ENCODE measurements around the gene RNF220. TPM values are rescaled to one million over a fixed set of nuclear protein-coding genes. Genes with fewer than 3 reads are reported as not detected.
A peak's percentile ranks its signal among the peaks of the same experiment; 100 is the strongest.

Gene RNF220
- total and polyA plus RNA-seq, 9 of the 15 experiments (the other 6 are each of a cell fraction or from before 2014, with no cell fraction given): 5.1 to 117 (median 66.9) TPM

GRCh38 chr1:44609768-44610526 lies 204.9 kb downstream of the RNF220 start (continued):
- TF ChIP-seq PRDM10 (IDR thresholded peaks at IDR 0.05; ENCODE audit: partially characterized antibody) (peak; percentile 49), ZNF212 (CRISPR knock-in tag; IDR thresholded peaks at IDR 0.05) (no peak), YY1 (IDR thresholded peaks at IDR 0.05; ENCODE audit: borderline replicate concordance in 1 of 3, control insufficient read depth in 1 of 3, extremely low read depth in 1 of 3, insufficient read depth in 3 of 3, insufficient read length in 1 of 3, insufficient replicate concordance in 2 of 3, low read depth in 1 of 3, low read length in 2 of 3) (peak in 1 of 3 experiments; percentile 18), BHLHE40 (IDR thresholded peaks at IDR 0.05; ENCODE audit: low read length) (peak; percentile 59; the same call in 1 of the 2 replicates), SMARCE1 (IDR thresholded peaks at IDR 0.05) (peak; percentile 78; the same call in 1 of the 2 replicates), FOXK1 (CRISPR knock-in tag; IDR thresholded peaks at IDR 0.05; ENCODE audit: borderline replicate concordance) (0 out of 2 replicates have a peak, but pooled peaks have one; percentile 15), HNRNPL (IDR thresholded peaks at IDR 0.05; ENCODE audit: low read depth, low read length) (peak; percentile 30; the same call in 1 of the 2 replicates), RCOR1 (IDR thresholded peaks at IDR 0.05; ENCODE audit: borderline replicate concordance in 1 of 2, low read depth in 2 of 2, low read length in 2 of 2) (peak; percentile 24 to 94; a peak in 3 of 4 replicates), RREB1 (CRISPR knock-in tag; IDR thresholded peaks at IDR 0.05) (peak; percentile 92; the same call in 1 of the 2 replicates), POLR2B (IDR thresholded peaks at IDR 0.05; ENCODE audit: low read depth, partially characterized antibody) (no peak), ZNF644 (tag; IDR thresholded peaks at IDR 0.05; ENCODE audit: low read depth) (no peak), CREB3 (tag; conservative IDR thresholded peaks at IDR 0.05; ENCODE audit: low read depth) (no peak), STAG1 (CRISPR knock-in tag; IDR thresholded peaks at IDR 0.05; ENCODE audit: borderline replicate concordance) (no peak), RB1 (IDR thresholded peaks at IDR 0.05; ENCODE audit: low read depth) (no peak)

Measured in K562 (cell line).